KOPT-K1 (cell line): ENCODE results near the gene OR2G3.

Source experiments
- H3K27ac ChIP-seq: fragments of 200-600 bp; sonication (generic); 2 replicates; pipeline ENCODE4 v1.5.1; 2016; ENCODE audit warnings: antibody characterized with exemption, mild to moderate bottlenecking, low read depth, low read length; ENCODE audit not compliant: poor library complexity, severe bottlenecking
- H3K36me3 ChIP-seq: fragments of 200-600 bp; sonication (generic); 2 replicates; pipeline ENCODE4 v1.5.1; 2017; ENCODE audit warnings: antibody characterized with exemption, mild to moderate bottlenecking, low read length, moderate library complexity; ENCODE audit not compliant: insufficient read depth
- H3K9me3 ChIP-seq: fragments of 200-600 bp; sonication (generic); 2 replicates; pipeline ENCODE4 v1.5.1; 2017; ENCODE audit warnings: antibody characterized with exemption, low read length, mild to moderate bottlenecking; ENCODE audit not compliant: insufficient read depth, poor library complexity, severe bottlenecking

OR2G3 gene

DNA sequence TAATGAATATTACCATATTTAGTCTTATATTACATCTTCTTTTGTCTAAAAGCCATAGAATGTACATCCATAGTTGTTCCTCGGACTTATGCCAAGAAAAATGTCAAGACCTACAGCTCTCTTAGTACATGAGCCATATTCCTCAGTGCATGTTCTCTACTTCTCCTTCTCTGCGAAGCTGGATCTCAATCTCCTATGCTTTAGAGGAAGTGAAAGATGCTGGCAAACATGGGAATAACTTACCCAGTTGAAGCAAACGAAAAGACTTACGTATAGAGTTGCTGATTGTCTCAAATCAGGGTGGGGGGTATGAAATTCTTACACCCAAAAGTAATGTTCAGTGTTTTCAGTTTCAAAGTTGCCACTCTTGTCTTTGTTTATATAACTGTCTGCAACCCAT, 41.5 kb downstream of the OR2G3 start:
- Histone ChIP-seq H3K27ac (no peak overlapping the region), H3K36me3 (no peaks in the 10 kb centered on the region), H3K9me3 (no peaks in the 10 kb centered on the region)

DNA sequence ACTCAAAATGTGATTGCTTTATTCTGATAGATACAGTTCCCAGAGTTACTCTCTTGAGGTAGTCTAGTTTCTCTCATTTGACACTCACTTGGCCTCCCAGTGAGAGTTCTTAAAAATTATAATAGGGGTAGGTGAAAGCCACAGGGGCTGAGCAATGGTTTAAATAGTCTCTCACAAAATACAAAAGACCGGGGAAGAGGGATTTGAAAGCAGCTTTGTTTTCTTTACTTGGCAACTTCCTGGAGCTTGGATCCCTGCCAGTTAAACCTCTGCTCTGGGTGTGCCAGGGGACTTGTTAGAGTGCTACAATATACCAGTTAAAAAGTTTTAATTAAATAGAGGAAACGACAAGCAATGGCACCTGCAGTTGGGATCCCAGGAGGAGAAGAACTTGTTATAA, 42.5 kb downstream of the OR2G3 start:
- Histone ChIP-seq H3K27ac (no peak overlapping the region), H3K36me3 (no peaks in the 10 kb centered on the region), H3K9me3 (no peaks in the 10 kb centered on the region)

DNA sequence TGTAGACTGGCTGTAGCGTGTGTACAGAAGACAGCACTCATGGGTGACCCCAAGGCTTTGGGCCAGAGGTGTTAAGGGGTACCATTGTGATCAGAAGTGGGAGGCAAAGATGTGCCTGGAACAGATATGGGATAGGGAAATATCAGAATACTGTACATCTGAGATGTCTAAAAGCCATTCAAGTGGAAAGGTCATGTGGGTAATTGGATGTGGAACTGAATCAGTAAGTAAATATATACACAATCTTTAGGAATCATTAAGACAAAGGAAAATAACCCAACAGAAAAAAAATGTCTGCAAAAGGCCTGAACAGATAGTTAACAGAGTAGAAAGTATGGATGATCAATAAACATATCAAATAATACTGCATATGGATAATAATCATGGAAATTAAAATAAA, 47.7 kb downstream of the OR2G3 start:
- Histone ChIP-seq H3K27ac (no peak overlapping the region), H3K9me3 (no peaks in the 10 kb centered on the region), H3K36me3 (no peaks in the 10 kb centered on the region)
